HG03575 (cell line): ENCODE results near the gene ACOT12.
"Not testable (repeated sequence)": the region's sequence is repeated elsewhere in the genome, so short reads cannot be mapped to it uniquely, and the experiment has no call there.

ENCODE experiments used
- ATAC-seq: cut with Tn5 transposase; IDR thresholded peaks from one replicate; pipeline ENCODE4 v1.9.1; 2021; ENCODE audit not compliant: unreplicated experiment, insufficient number of reproducible peaks, low FRiP score; ENCODE audit errors: extremely low read depth

The ACOT12 gene

DNA sequence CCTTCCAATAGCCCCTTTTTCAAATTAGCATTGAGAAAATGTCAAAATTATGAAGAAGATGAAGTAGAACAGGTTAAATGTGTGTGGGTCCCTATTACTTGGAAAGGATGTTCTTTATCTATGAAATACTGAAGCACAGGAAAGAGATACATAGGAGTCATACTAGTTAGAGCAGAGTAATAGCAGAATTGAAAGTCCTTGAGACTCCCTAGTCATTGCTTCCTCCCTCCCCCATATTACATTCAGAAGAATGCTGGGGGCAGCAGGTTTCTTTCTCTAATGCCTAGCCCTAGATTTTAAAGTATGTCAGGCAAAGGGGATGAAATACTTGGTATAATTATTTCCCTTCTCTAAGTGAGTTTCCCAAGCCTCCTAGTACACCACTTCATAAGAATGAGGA lies 88.1 kb downstream of the ACOT12 start:
- no peak for ATAC-seq

DNA sequence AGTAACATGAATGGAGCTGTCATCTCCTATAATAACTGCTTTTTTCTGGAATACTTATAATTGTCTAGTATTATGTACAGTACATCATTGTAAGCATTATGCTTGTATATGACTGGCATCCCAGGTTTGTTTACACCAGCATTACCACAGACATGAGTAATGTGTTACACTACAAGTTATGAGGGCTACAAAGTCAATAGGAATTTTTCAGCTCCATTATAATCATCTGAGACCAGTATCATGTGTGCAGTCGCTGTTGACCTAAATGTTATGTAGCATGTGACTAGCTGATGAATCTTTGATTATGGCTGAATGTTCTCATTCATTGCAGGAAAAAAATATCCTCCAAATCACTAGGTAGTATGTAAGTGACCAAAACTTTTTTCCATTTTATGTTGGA lies 90.4 kb downstream of the ACOT12 start:
- no peak for ATAC-seq

GRCh38 chr5:81302596-81302995 lies 91.3 kb downstream of the ACOT12 start:
- no peak for ATAC-seq

DNA sequence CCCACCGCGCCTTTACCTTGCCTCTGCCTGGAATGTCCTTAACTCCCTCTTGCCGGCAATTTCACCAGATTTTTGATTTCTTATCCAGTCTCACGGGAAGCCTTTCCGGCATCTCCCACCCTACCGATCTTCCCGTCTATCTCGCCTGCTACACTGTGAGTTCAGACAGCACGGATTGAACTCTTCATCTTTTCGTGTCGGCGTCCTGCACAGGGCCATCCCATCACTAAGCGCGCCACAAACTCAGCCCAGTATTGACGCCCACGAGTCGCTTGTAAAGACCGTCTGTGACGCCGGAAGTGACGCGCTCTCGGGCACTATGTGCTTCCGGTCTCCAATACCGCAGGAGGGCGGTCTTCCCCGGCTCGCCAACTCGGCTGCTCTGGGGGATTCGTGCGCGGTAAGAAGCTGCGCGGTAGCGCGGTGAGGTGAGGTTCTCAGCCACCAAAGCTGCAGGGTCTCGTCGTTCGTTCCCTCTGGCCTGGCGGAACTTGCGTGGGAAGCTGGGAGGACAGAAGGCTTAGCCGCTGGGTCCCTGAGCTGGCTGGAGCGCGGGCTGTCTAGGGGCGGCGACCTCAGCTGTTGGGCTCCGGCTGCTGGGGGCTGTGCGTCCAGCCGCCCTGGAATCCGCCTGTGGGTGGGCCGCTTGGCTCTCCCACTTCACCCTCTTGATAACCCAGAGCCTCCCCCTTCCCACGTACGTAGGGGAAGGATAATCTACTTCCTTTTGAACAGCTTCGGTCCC lies 92.5 kb downstream of the ACOT12 start, which contains the start of gene ZCCHC9:
ZCCHC9 (plus strand) TSS at position 317 of the 745 bp plus-strand sequence. CDS start 3,171 bp downstream, outside the sequence.
- peak; percentile 85 for ATAC-seq

DNA sequence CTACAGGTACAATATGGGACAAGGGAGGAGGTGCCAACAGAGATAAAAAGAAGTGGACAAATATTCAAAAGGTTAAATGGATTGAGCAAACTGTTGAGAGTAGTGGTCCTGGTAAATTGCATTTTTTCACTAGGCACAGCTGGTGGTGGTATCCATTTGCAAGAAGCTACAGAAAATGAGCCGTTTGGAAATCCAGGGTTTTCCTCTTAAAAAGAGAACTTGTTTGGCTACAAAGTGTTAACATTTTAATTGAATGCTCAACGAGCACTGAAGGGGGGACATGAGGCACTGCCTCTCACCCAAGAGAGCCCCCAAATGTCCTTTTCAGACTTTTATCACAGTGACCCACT lies 93.0 kb downstream of the ACOT12 start:
- no peak for ATAC-seq

GRCh38 chr5:81297531-81297930 lies 96.4 kb downstream of the ACOT12 start:
- ATAC-seq = no peak

DNA sequence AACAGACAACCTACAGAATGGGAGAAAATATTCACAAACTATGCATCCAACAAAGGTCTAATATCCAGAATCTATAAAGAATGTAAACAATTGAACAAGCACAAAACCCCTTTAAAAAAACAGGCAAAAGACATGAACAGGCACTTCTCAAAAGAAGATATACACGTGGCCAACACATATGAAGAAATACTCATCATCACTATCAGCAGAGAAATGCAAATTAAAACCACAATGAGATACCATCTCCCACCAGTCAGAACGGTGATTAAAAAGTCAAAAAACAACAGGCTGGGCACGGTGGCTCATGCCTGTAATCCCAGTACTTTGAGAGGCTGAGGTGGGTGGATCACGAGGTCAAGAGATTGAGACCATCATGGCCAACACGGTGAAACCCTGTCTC lies 99.9 kb downstream of the ACOT12 start:
- not testable (repeated sequence) for ATAC-seq

DNA sequence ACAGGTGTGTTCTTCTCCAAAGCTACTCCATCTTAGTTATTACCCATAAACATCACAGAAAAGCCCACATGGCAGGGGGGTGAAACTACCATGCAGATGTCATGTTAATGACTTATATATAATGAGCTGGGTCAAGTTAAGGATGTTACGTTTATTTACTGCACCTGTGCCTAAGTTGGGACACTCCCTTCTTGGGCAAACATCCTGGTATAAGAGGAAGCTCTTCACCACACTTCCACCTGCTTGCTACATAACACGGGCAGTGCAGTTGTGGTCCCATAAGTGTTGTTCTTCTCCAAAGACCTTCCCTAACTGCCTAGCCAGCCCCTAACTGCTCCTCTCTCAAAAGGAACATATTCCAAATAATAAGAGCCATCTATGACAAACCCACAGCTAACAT lies 101.8 kb downstream of the ACOT12 start:
- ATAC-seq = no peak

DNA sequence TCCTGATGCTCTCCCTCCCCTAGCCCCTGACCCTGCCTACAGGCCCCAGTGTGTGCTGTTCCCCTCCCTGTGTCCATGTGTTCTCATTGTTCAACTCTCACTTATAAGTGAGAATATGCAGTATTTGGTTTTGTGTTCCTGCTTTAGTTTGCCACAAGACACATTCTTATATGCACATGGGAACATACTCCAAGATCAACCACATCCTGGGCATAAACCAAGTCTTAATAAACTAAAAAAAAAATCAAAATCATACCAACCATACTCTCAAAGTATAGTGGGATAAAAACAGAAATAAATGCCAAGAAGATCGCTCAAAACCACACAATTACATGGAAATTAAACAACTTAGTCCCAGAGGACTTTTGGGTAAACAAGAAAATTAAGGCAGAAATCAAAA lies 103.8 kb downstream of the ACOT12 start:
- ATAC-seq = no peak

DNA sequence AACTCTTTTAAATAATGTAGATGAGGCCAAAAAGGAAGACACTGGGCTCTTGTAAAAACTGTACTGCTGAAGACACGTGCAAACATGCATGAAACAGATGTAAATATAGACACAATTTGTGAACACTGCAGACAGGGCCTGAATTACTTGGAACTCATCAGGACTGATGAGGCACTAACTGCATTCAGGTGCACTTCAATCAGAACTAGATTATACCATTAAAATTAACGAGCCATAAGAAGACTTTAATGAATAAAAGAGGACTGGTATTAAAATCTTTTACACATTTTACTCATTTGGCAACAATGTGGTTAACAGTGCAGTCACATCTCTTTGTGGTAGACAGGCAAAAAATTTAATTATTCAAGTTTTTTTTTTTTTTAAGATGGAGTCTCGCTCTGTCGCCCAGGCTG lies 105.9 kb downstream of the ACOT12 start:
- ATAC-seq = no peak

GRCh38 chr5:81286059-81286617 lies 107.8 kb downstream of the ACOT12 start:
- no peak for ATAC-seq

DNA sequence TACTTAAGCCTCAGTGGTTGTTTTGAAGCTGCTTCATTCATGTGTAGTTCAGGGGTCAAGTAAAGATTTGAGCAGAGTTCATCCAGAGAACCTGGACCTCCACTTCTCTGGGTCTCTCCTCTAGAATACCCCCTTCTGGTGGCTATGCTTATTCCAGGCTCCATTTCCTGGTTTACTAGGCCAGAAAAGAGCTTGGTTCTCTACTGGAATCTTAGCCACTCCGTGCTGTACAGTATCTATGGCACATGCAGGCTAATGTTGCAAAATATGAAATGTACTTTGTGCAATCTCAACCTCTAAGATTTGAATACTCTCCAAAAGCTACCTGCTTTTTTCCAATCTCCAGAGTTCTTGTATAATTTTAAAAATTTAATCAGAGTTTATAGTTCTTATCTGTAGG lies 110.0 kb downstream of the ACOT12 start:
- ATAC-seq = no peak
